Measurements from ENCODE around the gene LTC4S.

LTC4S gene

GRCh38 chr5:179795049-179795862 is 1.5 kb downstream of the LTC4S start:
- no peak for DNase-seq (ENCODE audit: low read depth, low spot score)

DNA sequence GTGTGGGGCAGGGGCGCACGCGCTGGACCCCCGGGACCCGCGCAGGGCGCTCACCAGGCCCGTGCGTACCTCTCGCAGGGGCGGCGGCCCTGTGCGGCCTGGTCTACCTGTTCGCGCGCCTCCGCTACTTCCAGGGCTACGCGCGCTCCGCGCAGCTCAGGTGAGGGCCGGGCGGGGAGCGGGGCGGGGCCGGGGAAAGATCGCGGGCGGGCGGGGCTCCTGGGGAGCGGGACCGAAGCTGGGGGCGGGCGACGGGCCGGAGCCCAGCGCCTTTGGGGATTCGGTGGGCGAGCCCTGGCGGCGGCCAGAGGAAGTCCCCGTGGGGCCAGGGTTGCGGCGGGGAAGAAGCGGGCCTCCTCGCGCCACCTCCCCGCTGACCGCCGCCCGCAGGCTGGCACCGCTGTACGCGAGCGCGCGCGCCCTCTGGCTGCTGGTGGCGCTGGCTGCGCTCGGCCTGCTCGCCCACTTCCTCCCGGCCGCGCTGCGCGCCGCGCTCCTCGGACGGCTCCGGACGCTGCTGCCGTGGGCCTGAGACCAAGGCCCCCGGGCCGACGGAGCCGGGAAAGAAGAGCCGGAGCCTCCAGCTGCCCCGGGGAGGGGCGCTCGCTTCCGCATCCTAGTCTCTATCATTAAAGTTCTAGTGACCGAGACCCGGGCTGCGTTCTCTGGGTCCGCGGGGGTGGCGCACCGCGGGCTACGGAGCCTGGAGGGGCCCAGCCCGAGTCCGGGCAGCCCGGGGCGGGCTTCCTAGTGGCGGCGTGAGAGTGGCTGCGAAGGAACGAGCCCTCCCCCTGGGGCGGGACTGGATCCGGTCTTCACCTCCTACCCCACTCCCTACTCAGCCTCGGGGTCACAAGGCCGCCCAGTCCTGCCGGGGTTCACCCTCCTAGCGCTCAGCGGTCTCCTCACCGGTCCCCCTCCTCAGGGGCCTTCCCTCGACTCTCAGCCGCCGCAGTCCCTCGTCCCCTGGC is 2.4 kb downstream of the LTC4S start:
- no peak for DNase-seq (ENCODE audit: low read depth, low spot score)

DNA sequence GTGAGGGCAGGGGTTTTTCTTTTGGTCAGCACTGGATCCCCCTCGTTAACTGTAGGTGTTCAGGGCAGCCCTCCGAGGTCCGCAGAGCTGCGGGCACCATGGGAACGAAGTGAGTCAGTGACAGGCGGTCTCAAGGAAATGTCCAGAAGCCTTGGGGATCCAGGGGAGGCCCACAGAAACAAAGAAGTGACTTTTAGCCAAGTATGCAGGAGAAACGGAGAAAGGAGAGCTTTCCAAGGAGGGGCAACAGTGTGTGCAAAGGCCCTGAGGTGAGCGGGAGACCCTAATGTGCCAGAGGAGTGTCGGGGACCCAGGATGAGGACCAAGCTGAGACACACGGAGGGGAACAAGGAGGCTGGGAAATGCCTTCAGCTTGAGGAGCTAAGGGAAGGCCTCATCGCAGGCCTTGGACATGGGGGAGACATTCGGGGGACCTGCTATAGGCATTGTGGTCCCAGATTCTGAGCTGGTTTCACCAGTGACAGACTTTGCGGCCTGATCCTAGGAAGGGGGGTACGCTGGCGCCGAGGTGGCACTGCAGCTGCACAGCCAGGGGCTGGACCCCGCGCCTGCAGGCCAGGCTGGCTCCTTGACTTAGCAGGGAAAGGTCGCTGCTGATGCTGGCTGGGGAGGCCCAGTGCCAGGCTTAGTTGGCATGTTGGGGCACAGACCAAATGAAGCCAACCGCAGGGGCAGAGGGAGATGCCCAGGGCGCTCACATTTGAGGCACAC is 3.3 kb downstream of the LTC4S start:
- DNase-seq (ENCODE audit: low read depth, low spot score), result no peak

DNA sequence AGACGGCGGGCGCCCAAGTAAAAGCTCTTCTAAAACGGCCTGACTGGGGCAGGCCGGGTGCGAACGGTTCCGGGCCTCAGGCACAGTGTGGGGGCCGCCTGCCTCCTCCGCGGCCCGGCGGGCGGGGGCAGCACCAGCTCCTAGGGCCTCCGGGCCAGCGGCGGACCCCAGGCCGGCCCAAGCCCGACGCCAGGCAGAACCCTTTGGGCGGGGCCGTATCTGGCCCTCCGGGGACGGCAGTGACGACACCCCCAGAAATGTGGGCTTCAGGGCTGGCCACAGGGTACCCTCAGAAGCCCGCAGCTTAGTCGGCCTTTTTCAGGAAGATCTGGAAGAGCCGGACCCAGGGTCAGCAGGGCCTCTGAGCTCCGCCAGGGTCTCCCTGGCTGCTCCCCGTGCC is 4.0 kb downstream of the LTC4S start:
- DNase-seq (ENCODE audit: low read depth, low spot score), result no peak

DNA sequence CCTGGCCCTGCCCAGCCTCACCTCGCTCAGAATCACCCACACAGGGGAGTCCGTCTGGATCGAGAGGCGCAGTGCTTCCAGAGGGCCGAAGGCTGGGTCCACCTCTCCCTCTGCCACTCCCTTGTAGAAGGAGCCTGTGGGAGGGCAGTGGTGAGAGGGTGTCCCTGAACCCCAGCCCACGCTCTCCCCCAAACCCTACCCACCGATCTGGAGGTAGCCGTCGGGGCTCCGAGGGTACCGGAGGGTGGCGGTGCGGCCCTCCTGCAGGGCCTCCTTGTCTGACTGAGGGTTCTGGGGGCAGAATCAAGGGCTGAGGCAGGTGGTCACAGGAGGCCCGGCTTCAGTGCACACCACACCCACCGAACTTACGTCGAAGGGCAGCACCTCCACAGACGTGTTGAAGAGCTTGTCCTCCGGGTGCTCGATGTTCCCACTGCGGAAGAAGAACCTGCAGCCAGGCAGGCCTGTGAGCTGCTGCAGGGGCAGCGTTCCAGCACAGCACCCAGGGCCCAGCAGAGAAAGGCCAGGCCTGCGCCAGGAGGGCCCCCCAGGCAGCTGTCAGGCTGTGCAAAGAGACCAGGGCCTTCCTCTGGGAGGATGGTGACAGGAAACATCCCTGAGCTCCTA is 4.5 kb downstream of the LTC4S start:
- no peak for DNase-seq (ENCODE audit: low read depth, low spot score)

- DNase-seq (ENCODE audit: low read depth, low spot score), result no peak
Measured at GRCh38 chr5:179798771-179799643, 5.2 kb downstream of the LTC4S start.

DNA sequence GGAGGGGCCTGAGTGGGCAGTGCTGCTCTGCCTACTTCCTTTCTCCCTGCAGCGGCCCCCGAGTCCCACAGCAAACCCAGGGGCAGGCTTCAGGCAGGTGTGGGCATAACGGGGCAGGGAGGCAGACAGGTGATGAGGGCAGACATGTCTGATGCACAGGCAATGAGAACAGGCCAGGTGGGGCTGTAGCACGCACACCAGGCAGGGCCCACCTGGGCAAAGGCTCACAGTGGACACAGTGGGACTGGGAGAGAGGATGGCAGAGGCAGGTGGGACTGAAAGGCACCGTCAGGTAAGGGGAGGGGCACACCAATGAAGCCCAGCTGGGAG is 5.8 kb downstream of the LTC4S start:
- DNase-seq (ENCODE audit: low read depth, low spot score), result no peak

- no peak for DNase-seq (ENCODE audit: low read depth, low spot score)
Measured at GRCh38 chr5:179800071-179800695, 6.4 kb downstream of the LTC4S start.

- DNase-seq (ENCODE audit: low read depth, low spot score), result no peak
Measured at GRCh38 chr5:179800696-179801201, 7.0 kb downstream of the LTC4S start.

- DNase-seq (ENCODE audit: low read depth, low spot score), result no peak
Measured at GRCh38 chr5:179801304-179802206, 7.8 kb downstream of the LTC4S start.

- DNase-seq (ENCODE audit: low read depth, low spot score), result no peak
Measured at GRCh38 chr5:179802207-179802883, 8.6 kb downstream of the LTC4S start.

- no peak for DNase-seq (ENCODE audit: low read depth, low spot score)
Measured at GRCh38 chr5:179802950-179803562, 9.3 kb downstream of the LTC4S start.

DNA sequence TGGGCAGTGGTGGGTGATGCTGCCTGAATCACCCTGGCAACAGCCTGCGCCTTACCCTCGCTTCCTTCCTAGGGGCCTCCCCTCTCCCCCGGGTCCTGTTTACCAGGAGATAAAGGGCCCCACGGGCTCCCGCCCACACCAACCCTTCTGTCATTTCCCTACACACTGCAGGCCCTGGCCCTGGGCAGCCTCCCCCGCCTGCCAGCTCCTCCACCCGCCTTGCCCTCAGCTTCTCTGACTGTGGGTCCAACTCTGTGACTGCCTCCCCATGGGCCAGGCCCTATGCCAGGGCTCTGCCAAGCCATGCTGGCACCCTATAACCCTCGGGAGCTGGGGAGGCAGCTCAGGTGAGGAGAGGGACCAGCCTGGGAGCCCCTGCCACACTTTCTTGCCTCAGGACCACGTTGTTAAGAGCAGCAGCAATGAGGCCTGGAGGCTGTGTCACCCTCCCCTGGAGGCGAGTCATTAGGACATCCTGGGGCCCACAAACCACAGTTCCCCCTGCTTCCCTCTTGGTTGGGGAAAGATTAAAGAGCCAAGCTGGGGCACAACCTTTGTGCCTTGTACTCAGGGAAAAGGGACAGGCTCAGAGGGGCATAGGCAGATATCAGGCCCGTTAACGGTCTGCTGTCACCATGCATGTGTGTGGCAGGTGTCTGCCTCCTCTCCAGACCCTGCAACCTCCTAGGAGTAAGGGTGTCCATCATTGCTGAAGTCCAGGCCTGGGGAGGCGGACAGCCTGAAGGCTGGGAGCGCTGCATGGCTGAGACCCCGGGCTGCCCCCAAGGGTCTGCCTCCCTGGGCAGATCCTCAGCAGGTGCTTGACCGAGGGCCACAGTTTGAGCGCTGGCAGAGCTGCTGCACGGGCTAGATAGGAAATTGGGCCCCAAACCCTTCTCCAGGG is 10.1 kb downstream of the LTC4S start:
- no peak for DNase-seq (ENCODE audit: low read depth, low spot score)

GRCh38 chr5:179804555-179804947 is 10.8 kb downstream of the LTC4S start:
- no peak for DNase-seq (ENCODE audit: low read depth, low spot score)

DNA sequence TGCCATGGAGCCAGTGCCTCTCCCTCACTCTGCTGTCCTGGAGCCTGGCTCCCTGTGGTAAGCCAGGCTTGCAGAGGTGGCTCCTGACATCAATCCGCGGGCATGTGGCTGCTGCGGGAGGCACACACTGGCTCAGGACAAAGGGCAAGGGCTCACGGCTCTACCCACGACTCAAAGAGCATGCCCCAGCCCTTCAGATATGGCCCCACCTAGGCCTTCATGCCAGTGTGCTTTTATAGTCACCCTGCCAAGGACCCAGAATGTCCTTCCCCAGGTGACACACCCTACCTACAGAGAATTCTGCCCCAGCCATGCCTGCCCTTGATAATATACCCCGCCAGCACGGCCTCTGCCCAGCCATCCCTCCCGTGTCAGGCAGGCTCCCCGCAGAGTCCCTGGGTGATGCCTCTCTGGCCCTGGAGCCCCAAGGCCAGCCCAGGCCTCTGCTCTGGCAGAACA is 11.3 kb downstream of the LTC4S start:
- no peak for DNase-seq (ENCODE audit: low read depth, low spot score)

GRCh38 chr5:179805529-179806249 is 11.9 kb downstream of the LTC4S start:
- no peak for DNase-seq (ENCODE audit: low read depth, low spot score)
